AG09319 (cell line): ENCODE results near the gene PDK2.

Experiments used
- DNase-seq: peaks from one replicate; pipeline ENCODE4 v3.0.0-alpha.2; 2010; ENCODE audit warnings: low read depth; ENCODE audit errors: extremely low read depth
- TF ChIP-seq, protein P1 (sequence below): IDR thresholded peaks from 2 replicates; pipeline ENCODE4 v1.5.1; 2011; ENCODE audit warnings: low read depth, mild to moderate bottlenecking, inconsistent platforms, low read length, moderate library complexity

The PDK2 gene

GRCh38 chr17:50100921-50101345 lies 5.8 kb downstream of the PDK2 start:
- TF ChIP-seq, protein P1, sequence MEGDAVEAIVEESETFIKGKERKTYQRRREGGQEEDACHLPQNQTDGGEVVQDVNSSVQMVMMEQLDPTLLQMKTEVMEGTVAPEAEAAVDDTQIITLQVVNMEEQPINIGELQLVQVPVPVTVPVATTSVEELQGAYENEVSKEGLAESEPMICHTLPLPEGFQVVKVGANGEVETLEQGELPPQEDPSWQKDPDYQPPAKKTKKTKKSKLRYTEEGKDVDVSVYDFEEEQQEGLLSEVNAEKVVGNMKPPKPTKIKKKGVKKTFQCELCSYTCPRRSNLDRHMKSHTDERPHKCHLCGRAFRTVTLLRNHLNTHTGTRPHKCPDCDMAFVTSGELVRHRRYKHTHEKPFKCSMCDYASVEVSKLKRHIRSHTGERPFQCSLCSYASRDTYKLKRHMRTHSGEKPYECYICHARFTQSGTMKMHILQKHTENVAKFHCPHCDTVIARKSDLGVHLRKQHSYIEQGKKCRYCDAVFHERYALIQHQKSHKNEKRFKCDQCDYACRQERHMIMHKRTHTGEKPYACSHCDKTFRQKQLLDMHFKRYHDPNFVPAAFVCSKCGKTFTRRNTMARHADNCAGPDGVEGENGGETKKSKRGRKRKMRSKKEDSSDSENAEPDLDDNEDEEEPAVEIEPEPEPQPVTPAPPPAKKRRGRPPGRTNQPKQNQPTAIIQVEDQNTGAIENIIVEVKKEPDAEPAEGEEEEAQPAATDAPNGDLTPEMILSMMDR = no peak
- DNase-seq = no peak

DNA sequence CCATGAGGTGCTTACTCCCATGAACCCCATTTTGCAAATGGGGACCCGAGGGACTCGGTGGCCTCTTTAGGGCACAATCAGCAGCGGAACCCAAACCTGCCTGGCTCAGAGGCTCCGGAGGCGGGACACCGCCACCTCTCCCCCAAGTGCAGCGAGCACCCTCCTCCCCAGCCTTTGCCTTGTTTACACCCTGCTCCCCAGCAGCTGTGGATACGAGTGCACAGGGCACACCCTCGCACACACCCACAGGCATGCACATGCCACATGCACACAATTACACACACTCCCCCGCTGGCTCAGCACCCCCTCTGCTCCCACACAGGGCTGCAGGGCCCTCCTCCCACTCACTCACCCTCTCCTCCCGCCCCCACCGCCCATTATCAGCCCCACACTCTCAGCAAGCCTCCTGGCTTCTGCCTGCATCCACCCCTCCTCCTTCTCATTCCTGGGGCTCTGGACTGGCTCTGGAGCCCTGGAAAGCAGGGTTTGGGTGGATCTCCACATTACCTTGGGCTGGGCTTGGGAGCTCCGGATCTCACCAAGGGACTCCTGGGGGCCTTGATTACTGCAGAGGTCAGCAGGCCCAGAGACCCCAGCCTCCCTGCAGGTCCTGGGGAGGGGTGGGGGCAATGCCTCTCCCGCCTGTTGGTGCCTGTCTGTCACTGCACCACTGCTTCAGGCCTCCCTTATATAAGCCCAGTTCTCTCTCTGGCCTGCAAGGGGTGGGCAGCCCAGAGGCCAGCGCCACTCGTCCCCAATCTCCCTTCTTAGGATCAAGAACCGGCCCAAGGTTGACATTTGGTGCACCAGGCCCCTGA lies 6.4 kb downstream of the PDK2 start:
- TF ChIP-seq, protein P1 = no peak
- no peak for DNase-seq

- DNase-seq = no peak
- TF ChIP-seq, protein P1 = no peak
Measured at GRCh38 chr17:50102164-50102991, 7.2 kb downstream of the PDK2 start.

- no peak for DNase-seq
- TF ChIP-seq, protein P1 = no peak
Measured at GRCh38 chr17:50103252-50103651, 8.1 kb downstream of the PDK2 start.

GRCh38 chr17:50103941-50104340 lies 8.8 kb downstream of the PDK2 start:
- TF ChIP-seq, protein P1 = no peak
- DNase-seq = no peak

GRCh38 chr17:50105811-50106210 lies 10.7 kb downstream of the PDK2 start:
- DNase-seq = no peak
- TF ChIP-seq, protein P1 = no peak

GRCh38 chr17:50106393-50107131 lies 11.4 kb downstream of the PDK2 start:
- TF ChIP-seq, protein P1 = no peak
- DNase-seq = no peak
